Colonic mucosa (tissue), 4 donors: ENCODE data around the gene ABHD2. TPM values are rescaled to one million over a fixed set of nuclear protein-coding genes. Genes with fewer than 3 reads are reported as not detected.

ENCODE experiments used
- DNase-seq: peaks from one replicate; pipeline ENCODE4 v3.0.0-alpha.2; 2020
- H3K27ac ChIP-seq: fragments of 200-600 bp; one replicate; pipeline ENCODE4 v1.8.0; 2021
- H3K27me3 ChIP-seq: fragments of 200-600 bp; one replicate; pipeline ENCODE4 v1.8.0; 2021
- H3K36me3 ChIP-seq: fragments of 200-600 bp; one replicate; pipeline ENCODE4 v1.8.0; 2021
- H3K4me1 ChIP-seq: fragments of 200-600 bp; one replicate; pipeline ENCODE4 v1.8.0; 2021; ENCODE audit warnings: mild to moderate bottlenecking
- H3K4me3 ChIP-seq: fragments of 200-600 bp; one replicate; pipeline ENCODE4 v1.8.0; 2021
- H3K9ac ChIP-seq, 2 donors: one replicate each; pipeline ENCODE4 v1.7.0; 2013; ENCODE audit warnings: control low read depth in 2 of 2, low read depth in 2 of 2, low read length in 2 of 2
- H3K9me3 ChIP-seq: fragments of 200-600 bp; one replicate; pipeline ENCODE4 v1.8.0; 2021
- intact Hi-C: fragments of 100-400 bp; cut with DNase I; formaldehyde crosslinking; loops from one replicate; pipeline ENCODE4 v1.14.1; 2022
- total RNA-seq, 2 donors: library from RNA; stranded (reverse); fragmentation: NEBNext Ultra II Directional in 1 of 2; extraction: Animal tissue kit (Norgen Biotek cat#: 25700) in 1 of 2; gene quantifications; one replicate each; pipeline ENCODE4 v1.2.1, GENCODE V29; 2021
- TF ChIP-seq, protein P1 (sequence below): fragments of 200-600 bp; IDR thresholded peaks from one replicate; pipeline ENCODE4 v1.8.0; 2022; ENCODE audit warnings: antibody characterized with exemption, mild to moderate bottlenecking
- donor health status: healthy.
- donor health status: DM: no; HTN: no; CAD: no.
- donor health status: DM: no; HTN: no; CAD: no.

The ABHD2 gene
- total RNA-seq, 2 donors from 2014 or later = 71.5 to 86.7 TPM

DNA sequence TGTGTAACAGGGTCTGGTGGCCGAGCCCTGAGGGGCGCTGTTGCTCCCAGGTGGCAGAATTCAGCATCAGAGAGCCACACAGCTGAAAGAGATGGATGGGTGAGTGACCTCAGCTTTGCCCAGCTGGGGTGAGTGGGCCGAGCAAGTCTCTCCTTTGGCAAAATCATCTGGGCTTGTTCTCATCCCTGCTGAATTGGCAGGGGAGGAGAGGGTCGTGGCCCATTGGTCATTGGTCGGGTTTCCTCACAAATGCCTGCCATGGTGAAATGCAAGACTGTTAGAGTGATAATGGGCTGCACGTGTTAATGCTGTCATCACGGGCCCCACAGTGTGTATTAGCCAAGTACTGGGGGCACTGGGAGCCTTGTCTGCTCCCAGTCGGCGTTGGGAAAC is 15.9 kb downstream of the ABHD2 start:
- Histone ChIP-seq H3K27ac (no peak overlapping the region), H3K27me3 (no peaks in the 10 kb centered on the region), H3K9me3 (no peaks in the 10 kb centered on the region), H3K9ac (no peak overlapping the region), H3K4me1 (no peaks in the 10 kb centered on the region), H3K4me3 (no peak overlapping the region), H3K36me3 (no peaks in the 10 kb centered on the region)
- intact Hi-C loops = no loop called here
- TF ChIP-seq, protein P1, sequence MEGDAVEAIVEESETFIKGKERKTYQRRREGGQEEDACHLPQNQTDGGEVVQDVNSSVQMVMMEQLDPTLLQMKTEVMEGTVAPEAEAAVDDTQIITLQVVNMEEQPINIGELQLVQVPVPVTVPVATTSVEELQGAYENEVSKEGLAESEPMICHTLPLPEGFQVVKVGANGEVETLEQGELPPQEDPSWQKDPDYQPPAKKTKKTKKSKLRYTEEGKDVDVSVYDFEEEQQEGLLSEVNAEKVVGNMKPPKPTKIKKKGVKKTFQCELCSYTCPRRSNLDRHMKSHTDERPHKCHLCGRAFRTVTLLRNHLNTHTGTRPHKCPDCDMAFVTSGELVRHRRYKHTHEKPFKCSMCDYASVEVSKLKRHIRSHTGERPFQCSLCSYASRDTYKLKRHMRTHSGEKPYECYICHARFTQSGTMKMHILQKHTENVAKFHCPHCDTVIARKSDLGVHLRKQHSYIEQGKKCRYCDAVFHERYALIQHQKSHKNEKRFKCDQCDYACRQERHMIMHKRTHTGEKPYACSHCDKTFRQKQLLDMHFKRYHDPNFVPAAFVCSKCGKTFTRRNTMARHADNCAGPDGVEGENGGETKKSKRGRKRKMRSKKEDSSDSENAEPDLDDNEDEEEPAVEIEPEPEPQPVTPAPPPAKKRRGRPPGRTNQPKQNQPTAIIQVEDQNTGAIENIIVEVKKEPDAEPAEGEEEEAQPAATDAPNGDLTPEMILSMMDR = no peak
- DNase-seq = no peak

DNA sequence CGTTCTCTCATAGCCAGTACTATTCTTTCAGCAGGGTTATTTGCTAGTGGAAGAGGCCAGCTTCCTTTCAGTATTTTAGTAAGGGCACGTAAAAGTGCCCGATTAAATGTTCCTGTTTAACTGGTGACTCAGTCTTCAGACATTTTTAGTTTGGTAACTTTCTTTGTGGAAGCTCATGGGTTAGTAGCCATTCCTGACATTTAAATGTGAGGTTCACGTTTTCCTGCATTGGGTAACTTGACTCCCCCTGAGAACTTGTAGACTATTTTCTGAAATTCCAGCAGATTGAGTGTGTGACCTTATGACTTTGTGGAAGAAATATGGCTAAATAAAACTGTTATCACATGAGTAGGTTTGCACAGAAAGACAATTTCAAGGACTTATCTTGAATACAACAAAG is 16.9 kb downstream of the ABHD2 start:
- H3K4me1 ChIP-seq = no peaks in the 10 kb centered on the region
- no peak for DNase-seq
- no peak overlapping the region for H3K27ac ChIP-seq
- TF ChIP-seq, protein P1 = no peak
- intact Hi-C loops = no loop called here
- H3K36me3 ChIP-seq = no peaks in the 10 kb centered on the region
- H3K9me3 ChIP-seq = no peaks in the 10 kb centered on the region
- H3K27me3 ChIP-seq = no peaks in the 10 kb centered on the region
- no peak overlapping the region for H3K9ac ChIP-seq
- no peak overlapping the region for H3K4me3 ChIP-seq

DNA sequence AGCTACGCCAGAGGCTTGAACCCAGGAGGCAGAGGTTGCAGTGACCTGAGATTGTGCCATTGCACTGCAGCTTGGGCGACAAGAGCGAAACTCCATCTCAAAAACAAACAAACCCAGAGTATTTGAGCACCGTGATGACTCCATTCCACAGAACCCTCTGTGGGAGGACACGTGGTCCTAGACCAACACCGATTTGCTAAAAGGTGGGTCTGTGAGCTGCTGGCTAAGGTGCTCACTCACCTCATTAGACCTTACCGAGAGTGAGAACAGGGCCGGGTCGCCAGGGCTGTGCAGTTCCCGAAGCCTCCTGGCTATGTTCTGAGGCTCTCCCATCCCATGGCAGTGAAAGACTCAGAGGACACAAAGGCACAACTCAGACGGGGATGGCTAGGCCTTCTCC is 17.9 kb downstream of the ABHD2 start:
- intact Hi-C loops = no loop called here
- H3K27ac ChIP-seq = no peak overlapping the region

DNA sequence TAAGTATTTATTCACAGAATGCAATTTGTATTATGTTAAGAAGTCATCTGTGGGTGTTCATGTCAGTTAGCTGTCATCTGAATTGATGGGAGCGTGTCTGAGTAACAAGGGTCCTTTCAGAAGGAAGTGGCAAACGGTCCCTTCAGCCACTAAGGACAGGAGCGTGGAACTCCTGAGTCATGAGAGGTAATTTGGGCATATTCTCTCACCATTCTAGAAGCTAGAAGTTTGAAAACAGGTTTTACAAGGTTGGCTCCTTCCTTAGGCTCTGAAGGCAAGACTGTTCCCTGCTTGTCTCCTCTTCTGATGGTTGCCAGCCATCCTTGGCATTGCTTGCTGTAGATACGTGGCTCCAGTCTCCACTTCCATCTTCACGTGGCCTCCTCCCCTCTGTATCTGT is 19.7 kb downstream of the ABHD2 start:
- H3K9me3 ChIP-seq = no peaks in the 10 kb centered on the region
- H3K36me3 ChIP-seq = no peaks in the 10 kb centered on the region
- no peak overlapping the region for H3K9ac ChIP-seq
- no peak overlapping the region for H3K4me3 ChIP-seq
- no peaks in the 10 kb centered on the region for H3K27me3 ChIP-seq
- H3K4me1 ChIP-seq = peaks cover 8% of the 10 kb centered on the region
- intact Hi-C loops = no loop called here
- no peak for DNase-seq
- TF ChIP-seq, protein P1 = no peak
- no peak overlapping the region for H3K27ac ChIP-seq

More for the DNA sequence above, 17.9 kb downstream of the ABHD2 start:
- H3K4me3 ChIP-seq = no peak overlapping the region
- H3K9me3 ChIP-seq = no peaks in the 10 kb centered on the region
- H3K4me1 ChIP-seq = no peaks in the 10 kb centered on the region
- H3K9ac ChIP-seq = no peak overlapping the region
- TF ChIP-seq, protein P1 = no peak
- DNase-seq = no peak
- no peaks in the 10 kb centered on the region for H3K27me3 ChIP-seq
- H3K36me3 ChIP-seq = no peaks in the 10 kb centered on the region

DNA sequence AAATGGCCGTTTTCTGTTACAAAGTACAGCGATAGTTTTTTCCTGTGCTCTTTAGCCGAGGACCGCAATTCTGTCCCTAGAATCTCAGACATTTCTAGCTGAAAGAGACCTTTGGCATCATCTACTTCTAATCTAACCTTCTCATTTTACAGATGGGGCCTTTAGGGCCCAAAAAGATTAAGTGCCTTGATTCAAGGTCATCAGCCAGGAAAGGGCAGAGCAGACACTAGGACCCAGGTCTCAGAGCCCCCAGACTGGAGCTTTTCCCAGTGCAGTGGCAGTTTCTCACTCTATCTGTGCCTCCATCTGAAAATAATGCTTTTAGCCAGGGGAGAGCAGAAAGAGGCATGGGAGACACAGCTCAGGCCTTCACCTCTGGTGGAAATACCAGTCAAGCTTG is 20.6 kb downstream of the ABHD2 start:
- peaks cover 8% of the 10 kb centered on the region for H3K4me1 ChIP-seq

More for the DNA sequence above, 20.6 kb downstream of the ABHD2 start:
- no peaks in the 10 kb centered on the region for H3K36me3 ChIP-seq
- H3K27me3 ChIP-seq = no peaks in the 10 kb centered on the region
- intact Hi-C loops = no loop called here
- H3K9ac ChIP-seq = no peak overlapping the region
- H3K27ac ChIP-seq = no peak overlapping the region
- no peak for DNase-seq
- TF ChIP-seq, protein P1 = no peak
- H3K9me3 ChIP-seq = no peaks in the 10 kb centered on the region
- no peak overlapping the region for H3K4me3 ChIP-seq
